Measurements from ENCODE around the gene FKBP6. TPM values are rescaled to one million over a fixed set of nuclear protein-coding genes. Genes with fewer than 3 reads are reported as not detected.

Gene FKBP6
- total RNA-seq, 1 experiment from 2014 or later, result not detected

- H3K23me2 ChIP-seq (ENCODE audit: insufficient read length, low read depth, low read length, poor library complexity, severe bottlenecking), result no peaks in the 10 kb centered on the region
- Mint-ChIP-seq H3K27ac (no peak overlapping the region), H3K4me3 (no peak overlapping the region), H3K36me3 (ENCODE audit: insufficient read depth in 1 of 3, low read depth in 3 of 3) (peaks cover 0 to 7% (median 2%) of the 10 kb centered on the region in 3 experiments; a peak in 5 of 7 replicates), H3K27me3 (ENCODE audit: low read depth) (peaks cover 2% of the 10 kb centered on the region; the same call in 1 of the 2 replicates), H3K9me3 (peaks cover 8 to 11% of the 10 kb centered on the region in 2 experiments; a peak in 4 of 5 replicates), H3K4me1 (peaks cover 23 to 24% of the 10 kb centered on the region in 2 experiments)
- no peak overlapping the region for H2BK120ac ChIP-seq (ENCODE audit: low read depth, low read length, poor library complexity, severe bottlenecking)
- no peak overlapping the region for H3K56ac ChIP-seq (ENCODE audit: insufficient read length, low read depth, low read length)
- no peak overlapping the region for H3K9ac ChIP-seq (ENCODE audit: extremely low read depth, insufficient read length, low read length)
- H3K18ac ChIP-seq (ENCODE audit: insufficient read length, low read depth, low read length), result no peak overlapping the region
- no peak overlapping the region for H3T11ph ChIP-seq (ENCODE audit: low read length)
- no peaks in the 10 kb centered on the region for H3K79me2 ChIP-seq (ENCODE audit: insufficient read depth, low read length)
- no peak for TF ChIP-seq CTCF (conservative IDR thresholded peaks at IDR 0.05)
- H3K79me1 ChIP-seq (ENCODE audit: insufficient read depth, low read depth, low read length, poor library complexity, severe bottlenecking), result no peaks in the 10 kb centered on the region
- H3K14ac ChIP-seq (ENCODE audit: insufficient read depth, low read length), result no peak overlapping the region
- no peak overlapping the region for H2BK5ac ChIP-seq (ENCODE audit: insufficient read length, low read length)
- H3K4me1 ChIP-seq (ENCODE audit: insufficient read depth, low read length), result peaks cover 6% of the 10 kb centered on the region; the same call in 1 of the 2 replicates
- no peak overlapping the region for H4K5ac ChIP-seq (ENCODE audit: insufficient read length, low read depth, low read length)
- H2BK15ac ChIP-seq (ENCODE audit: low read depth, low read length), result no peak overlapping the region
- no peak for DNase-seq
- no peak overlapping the region for H3K4me2 ChIP-seq (ENCODE audit: insufficient read depth, insufficient read length, low read length)
- H3K27me3 ChIP-seq (ENCODE audit: insufficient read depth, low read length), result no peaks in the 10 kb centered on the region
- WGBS (ENCODE audit: extremely low coverage, insufficient read length, low lambda C conversion rate), result no CpG with 5 or more reads among the region's 3 CpGs
- H2BK20ac ChIP-seq (ENCODE audit: low read depth, low read length, poor library complexity, severe bottlenecking), result no peak overlapping the region
- H2AFZ ChIP-seq (ENCODE audit: low read length), result no peak overlapping the region
- H4K20me1 ChIP-seq (ENCODE audit: control insufficient read depth, insufficient read depth, insufficient read length), result no peaks in the 10 kb centered on the region
- no peak overlapping the region for H3K23ac ChIP-seq (ENCODE audit: insufficient read length, low read depth, low read length)
- no peak overlapping the region for H2BK12ac ChIP-seq (ENCODE audit: insufficient read length, low read depth, low read length)
- H2AK5ac ChIP-seq (ENCODE audit: insufficient read length, low read length), result no peak overlapping the region
- no peak overlapping the region for H4K91ac ChIP-seq (ENCODE audit: insufficient read length, low read depth, low read length)
- H3K9me3 ChIP-seq (ENCODE audit: control insufficient read depth, low read depth, low read length), result no peaks in the 10 kb centered on the region
- no peak overlapping the region for H3K27ac ChIP-seq (ENCODE audit: insufficient read length, low read depth, low read length)
- no peak overlapping the region for H3K4ac ChIP-seq (ENCODE audit: low read depth, low read length)
- no peak overlapping the region for H4K8ac ChIP-seq (replicated peaks; ENCODE audit: insufficient read length, low read depth, low read length)
Measured at GRCh38 chr7:73352784-73353183, 24.8 kb downstream of the FKBP6 start.
